GM21515 (cell line): Measurements from ENCODE around the gene ALDH1A2.
"Not testable (repeated sequence)": the region's sequence is repeated elsewhere in the genome, so short reads cannot be mapped to it uniquely, and the experiment has no call there.

Experiments
- ATAC-seq: cut with Tn5 transposase; IDR thresholded peaks from one replicate; pipeline ENCODE4 v1.9.1; 2021; ENCODE audit not compliant: unreplicated experiment

ALDH1A2 gene

GRCh38 chr15:58065445-58066041 lies at the start of gene ALDH1A2:
Gene ALDH1A2 (minus strand): TSS chr15:58065711. CDS start chr15:58065650, 61 bp downstream.
- no peak for ATAC-seq

- no peak for ATAC-seq
These were observed 49.3 kb upstream of the ALDH1A2 start for GRCh38 chr15:58114812-58115211.

- no peak for ATAC-seq
These were observed 48.9 kb upstream of the ALDH1A2 start for GRCh38 chr15:58114388-58114787.

GRCh38 chr15:58113358-58113757 lies 47.8 kb upstream of the ALDH1A2 start:
- ATAC-seq: not testable (repeated sequence)

GRCh38 chr15:58111718-58112104 lies 46.2 kb upstream of the ALDH1A2 start:
- ATAC-seq: no peak

GRCh38 chr15:58110999-58111717 lies 45.6 kb upstream of the ALDH1A2 start:
- ATAC-seq: no peak

GRCh38 chr15:58109419-58109818 lies 43.9 kb upstream of the ALDH1A2 start:
- ATAC-seq: no peak

- no peak for ATAC-seq
These were observed 42.6 kb upstream of the ALDH1A2 start for GRCh38 chr15:58108117-58108516.

- no peak for ATAC-seq
These were observed 38.0 kb upstream of the ALDH1A2 start for GRCh38 chr15:58103482-58103881.

- ATAC-seq: no peak
These were observed 31.1 kb upstream of the ALDH1A2 start for GRCh38 chr15:58096529-58097084.

GRCh38 chr15:58095415-58095814 lies 29.9 kb upstream of the ALDH1A2 start:
- ATAC-seq: no peak

- ATAC-seq: no peak
These were observed 22.4 kb upstream of the ALDH1A2 start for GRCh38 chr15:58087871-58088270.

- ATAC-seq: no peak
These were observed 21.0 kb upstream of the ALDH1A2 start for GRCh38 chr15:58086491-58086890.

- ATAC-seq: no peak
These were observed 18.0 kb upstream of the ALDH1A2 start for GRCh38 chr15:58083526-58083925.

- ATAC-seq: no peak
These were observed 16.4 kb upstream of the ALDH1A2 start for GRCh38 chr15:58081891-58082290.

GRCh38 chr15:58081456-58081855 lies 15.9 kb upstream of the ALDH1A2 start:
- ATAC-seq: no peak

- not testable (repeated sequence) for ATAC-seq
These were observed 15.4 kb upstream of the ALDH1A2 start for GRCh38 chr15:58080959-58081358.

GRCh38 chr15:58080398-58080797 lies 14.9 kb upstream of the ALDH1A2 start:
- no peak for ATAC-seq

GRCh38 chr15:58078591-58078990 lies 13.1 kb upstream of the ALDH1A2 start:
- no peak for ATAC-seq

GRCh38 chr15:58077427-58077826 lies 11.9 kb upstream of the ALDH1A2 start:
- no peak for ATAC-seq

GRCh38 chr15:58074452-58074851 lies 8.9 kb upstream of the ALDH1A2 start:
- no peak for ATAC-seq

GRCh38 chr15:58070801-58071418 lies 5.4 kb upstream of the ALDH1A2 start:
- ATAC-seq: no peak
